Vagina (tissue), 2 donors: ENCODE results near the gene IRAK1. TPM values are rescaled to one million over a fixed set of nuclear protein-coding genes. Genes with fewer than 3 reads are reported as not detected.

Source experiments
- DNase-seq, 2 donors: peaks; one replicate each; pipeline ENCODE4 v3.0.0-alpha.2; 2017; ENCODE audit errors: extremely low spot score in 2 of 2
- H3K27ac ChIP-seq: fragments of 200-600 bp; sonication (generic); one replicate; pipeline ENCODE4 v1.5.1; 2019
- H3K27me3 ChIP-seq: fragments of 200-600 bp; sonication (generic); one replicate; pipeline ENCODE4 v1.5.1; 2019
- H3K36me3 ChIP-seq, 2 donors: fragments of 200-600 bp; sonication (generic); one replicate each; pipeline ENCODE4 v1.5.1; 2017 to 2019
- H3K4me1 ChIP-seq: fragments of 200-600 bp; sonication (generic); one replicate; pipeline ENCODE4 v1.5.1; 2019
- H3K4me3 ChIP-seq, 2 donors: fragments of 200-600 bp; sonication (generic); 1 replicate in 1 of 2; 2 replicates in 1 of 2; pipeline ENCODE4 v1.5.1; 2016 to 2019
- H3K9me3 ChIP-seq: fragments of 200-600 bp; sonication (generic); one replicate; pipeline ENCODE4 v1.5.1; 2019
- CTCF ChIP-seq, 3 experiments: fragments of 450-650 bp in 2 of 3; fragments of 200-600 bp in 1 of 3; sonication (generic) in 1 of 3; IDR thresholded peaks; one replicate each; pipeline ENCODE4 v1.5.1; 2017 to 2019; ENCODE audit warnings: antibody characterized with exemption in 3 of 3, mild to moderate bottlenecking in 2 of 3, moderate library complexity in 2 of 3
- POLR2A ChIP-seq, 2 donors: fragments of 450-650 bp; IDR thresholded peaks; one replicate each; pipeline ENCODE4 v1.6.1; 2017; ENCODE audit warnings: antibody characterized with exemption in 2 of 2, mild to moderate bottlenecking in 2 of 2, moderate library complexity in 2 of 2
- POLR2AphosphoS5 ChIP-seq, 2 donors: sonication (generic); formaldehyde crosslinking; IDR thresholded peaks; one replicate each; pipeline ENCODE4 v1.9.0; 2017; ENCODE audit warnings: antibody characterized with exemption in 2 of 2, mild to moderate bottlenecking in 2 of 2, low read depth in 1 of 2; ENCODE audit not compliant: insufficient read depth in 1 of 2
- intact Hi-C: fragments of 100-400 bp; cut with DNase I; formaldehyde crosslinking; loops from one replicate; pipeline ENCODE4 v1.15.1; 2023
- total RNA-seq: library from RNA; depleted of rRNA; stranded (reverse); fragments of >200 nt; gene quantifications from one replicate; pipeline ENCODE4 v1.2.3, GENCODE V29; 2016

IRAK1 gene
- total RNA-seq, 1 donor from 2014 or later = 46.7 TPM

GRCh38 chrX:153970357-153971123 is 49.2 kb downstream of the IRAK1 start:
- no peaks in the 10 kb centered on the region for H3K27me3 ChIP-seq
- H3K4me1 ChIP-seq = peaks cover 66% of the 10 kb centered on the region
- TF ChIP-seq POLR2A (IDR thresholded peaks at IDR 0.05) = no peak
- H3K4me3 ChIP-seq = peak overlapping the region; percentile 75 to 94
- no peaks in the 10 kb centered on the region for H3K9me3 ChIP-seq
- intact Hi-C loops = no loop called here
- no peaks in the 10 kb centered on the region for H3K36me3 ChIP-seq
- peak overlapping the region; percentile 97 for H3K27ac ChIP-seq
- DNase-seq = peak in 1 of 2 donors; percentile 93

GRCh38 chrX:153969904-153970356 is 49.8 kb downstream of the IRAK1 start:
- DNase-seq = no peak
- H3K36me3 ChIP-seq = no peaks in the 10 kb centered on the region
- TF ChIP-seq POLR2AphosphoS5 (IDR thresholded peaks at IDR 0.05; ENCODE audit: insufficient read depth in 1 of 2, low read depth in 1 of 2) (no peak), POLR2A (IDR thresholded peaks at IDR 0.05) (no peak)
- H3K9me3 ChIP-seq = no peaks in the 10 kb centered on the region
- peaks cover 69% of the 10 kb centered on the region for H3K4me1 ChIP-seq
- H3K27me3 ChIP-seq = no peaks in the 10 kb centered on the region
- peak overlapping the region; percentile 75 to 94 for H3K4me3 ChIP-seq
- H3K27ac ChIP-seq = peak overlapping the region; percentile 97
- intact Hi-C loops = no loop called here

- no peaks in the 10 kb centered on the region for H3K36me3 ChIP-seq
- TF ChIP-seq CTCF (IDR thresholded peaks at IDR 0.05) (no peak), POLR2A (IDR thresholded peaks at IDR 0.05) (no peak), POLR2AphosphoS5 (IDR thresholded peaks at IDR 0.05; ENCODE audit: insufficient read depth in 1 of 2, low read depth in 1 of 2) (no peak)
- DNase-seq = no peak
- no peaks in the 10 kb centered on the region for H3K27me3 ChIP-seq
- H3K27ac ChIP-seq = peak overlapping the region; percentile 97
- intact Hi-C loops = no loop called here
- H3K4me3 ChIP-seq = peak overlapping the region; percentile 75 to 94
- no peaks in the 10 kb centered on the region for H3K9me3 ChIP-seq
- H3K4me1 ChIP-seq = peaks cover 64% of the 10 kb centered on the region
These were observed 50.4 kb downstream of the IRAK1 start for GRCh38 chrX:153969125-153969903.

GRCh38 chrX:153968754-153969124 is 51.0 kb downstream of the IRAK1 start:
- H3K27me3 ChIP-seq = no peaks in the 10 kb centered on the region
- peaks cover 0 to 6% of the 10 kb centered on the region in 2 donors for H3K36me3 ChIP-seq
- H3K27ac ChIP-seq = peak overlapping the region; percentile 97
- no peaks in the 10 kb centered on the region for H3K9me3 ChIP-seq
- intact Hi-C loops = no loop called here
- DNase-seq = no peak
- no peak for TF ChIP-seq POLR2A (IDR thresholded peaks at IDR 0.05)
- TF ChIP-seq CTCF (IDR thresholded peaks at IDR 0.05) = no peak
- no peak for TF ChIP-seq POLR2AphosphoS5 (IDR thresholded peaks at IDR 0.05; ENCODE audit: insufficient read depth in 1 of 2, low read depth in 1 of 2)
- H3K4me3 ChIP-seq = peak overlapping the region; percentile 75 to 94
- peaks cover 58% of the 10 kb centered on the region for H3K4me1 ChIP-seq

GRCh38 chrX:153968255-153968654 is 51.4 kb downstream of the IRAK1 start:
- DNase-seq = no peak
- peak overlapping the region in 1 of 2 donors; percentile 94 for H3K4me3 ChIP-seq

More at GRCh38 chrX:153968255-153968654, 51.4 kb downstream of the IRAK1 start:
- Histone ChIP-seq H3K4me1 (peaks cover 53% of the 10 kb centered on the region), H3K27ac (no peak overlapping the region), H3K36me3 (peaks cover 0 to 10% of the 10 kb centered on the region in 2 donors), H3K9me3 (no peaks in the 10 kb centered on the region), H3K27me3 (no peaks in the 10 kb centered on the region)
- intact Hi-C loops = no loop called here
- no peak for TF ChIP-seq CTCF (IDR thresholded peaks at IDR 0.05)
- no peak for TF ChIP-seq POLR2AphosphoS5 (IDR thresholded peaks at IDR 0.05; ENCODE audit: insufficient read depth in 1 of 2, low read depth in 1 of 2)
- no peak for TF ChIP-seq POLR2A (IDR thresholded peaks at IDR 0.05)
